RWPE2 (cell line): ENCODE results near the gene PAX9.

Source experiments
- ATAC-seq: fragments of 200-7000 bp; cut with Tn5 transposase; 3 replicates; pipeline ENCODE4 v1.9.1; 2021; ENCODE audit warnings: low read depth
- DNase-seq: peaks from one replicate; pipeline ENCODE4 v3.0.0-alpha.2; 2020; ENCODE audit warnings: low spot score
- H3K27ac ChIP-seq: fragments of 450-650 bp; 2 replicates; pipeline ENCODE4 v1.5.1; 2017; ENCODE audit warnings: mild to moderate bottlenecking; ENCODE audit not compliant: poor library complexity, severe bottlenecking
- H3K27me3 ChIP-seq: fragments of 250-450 bp; sonication (Bioruptor Pico); 2 replicates; pipeline ENCODE4 v1.5.1; 2021; ENCODE audit warnings: mild to moderate bottlenecking, moderate library complexity; ENCODE audit not compliant: insufficient read depth, poor library complexity, severe bottlenecking
- H3K36me3 ChIP-seq: fragments of 250-450 bp; sonication (Bioruptor Pico); 2 replicates; pipeline ENCODE4 v1.5.1; 2020; ENCODE audit warnings: low read depth, mild to moderate bottlenecking, moderate library complexity
- H3K4me1 ChIP-seq: fragments of 250-450 bp; sonication (Bioruptor Pico); 2 replicates; pipeline ENCODE4 v1.5.1; 2021; ENCODE audit warnings: mild to moderate bottlenecking, moderate library complexity; ENCODE audit not compliant: insufficient read depth, poor library complexity, severe bottlenecking
- H3K4me3 ChIP-seq: fragments of 250-450 bp; sonication (Bioruptor Pico); 2 replicates; pipeline ENCODE4 v1.5.1; 2021; ENCODE audit warnings: mild to moderate bottlenecking, moderate library complexity; ENCODE audit not compliant: severe bottlenecking
- H3K9me3 ChIP-seq: fragments of 250-450 bp; sonication (Bioruptor Pico); 2 replicates; pipeline ENCODE4 v1.5.1; 2021; ENCODE audit warnings: mild to moderate bottlenecking, moderate library complexity; ENCODE audit not compliant: severe bottlenecking
- TF ChIP-seq, protein P1 (sequence below): fragments of 450-650 bp; IDR thresholded peaks from one replicate; pipeline ENCODE4 v1.5.1; 2017; ENCODE audit warnings: mild to moderate bottlenecking, moderate library complexity; ENCODE audit not compliant: poor library complexity, severe bottlenecking

Gene PAX9

DNA sequence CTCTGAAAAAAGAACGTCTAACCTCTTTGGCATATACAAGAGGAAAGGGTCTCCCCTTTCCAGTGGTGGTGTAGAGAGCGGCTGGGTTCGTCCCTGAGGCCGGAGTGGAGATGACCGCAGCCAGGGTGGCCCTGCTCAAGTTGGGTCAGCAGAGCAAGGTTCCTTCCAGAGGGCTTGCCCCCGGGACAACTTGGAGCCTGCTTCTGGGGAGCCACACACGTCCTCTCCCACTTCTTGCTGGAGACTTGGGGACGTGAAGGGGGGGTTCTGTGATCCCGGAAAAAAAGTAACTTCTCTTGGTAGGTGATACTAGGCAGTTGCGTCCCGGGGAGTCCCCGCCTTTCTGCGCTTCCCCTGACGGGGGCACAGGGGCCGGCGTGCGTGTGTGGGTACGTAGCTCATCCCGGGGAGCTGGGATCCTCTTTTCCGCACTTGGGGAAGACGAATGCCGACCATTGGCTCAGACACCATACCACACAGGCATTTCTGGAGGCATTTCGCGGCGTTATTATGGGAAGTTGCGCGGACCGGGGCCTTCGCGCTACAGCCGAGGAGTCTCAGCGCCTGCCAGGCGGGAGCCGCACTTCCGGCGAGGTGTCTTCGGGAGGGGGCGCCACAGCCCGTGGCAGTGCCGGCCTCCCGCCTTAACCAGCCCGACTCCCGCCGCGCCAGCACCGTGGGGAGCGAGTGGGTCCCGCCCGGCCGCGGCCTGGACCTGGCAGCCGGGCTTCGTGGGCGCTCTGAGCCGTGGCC is 14.8 kb upstream of the PAX9 start:
- Histone ChIP-seq H3K4me1 (no peaks in the 10 kb centered on the region), H3K27me3 (peaks cover 43% of the 10 kb centered on the region), H3K9me3 (no peaks in the 10 kb centered on the region), H3K27ac (no peak overlapping the region), H3K4me3 (no peak overlapping the region), H3K36me3 (no peaks in the 10 kb centered on the region)
- DNase-seq (no peak), ATAC-seq (0 out of 3 replicates have a peak, but pooled peaks have one; percentile 7)
- TF ChIP-seq, protein P1, sequence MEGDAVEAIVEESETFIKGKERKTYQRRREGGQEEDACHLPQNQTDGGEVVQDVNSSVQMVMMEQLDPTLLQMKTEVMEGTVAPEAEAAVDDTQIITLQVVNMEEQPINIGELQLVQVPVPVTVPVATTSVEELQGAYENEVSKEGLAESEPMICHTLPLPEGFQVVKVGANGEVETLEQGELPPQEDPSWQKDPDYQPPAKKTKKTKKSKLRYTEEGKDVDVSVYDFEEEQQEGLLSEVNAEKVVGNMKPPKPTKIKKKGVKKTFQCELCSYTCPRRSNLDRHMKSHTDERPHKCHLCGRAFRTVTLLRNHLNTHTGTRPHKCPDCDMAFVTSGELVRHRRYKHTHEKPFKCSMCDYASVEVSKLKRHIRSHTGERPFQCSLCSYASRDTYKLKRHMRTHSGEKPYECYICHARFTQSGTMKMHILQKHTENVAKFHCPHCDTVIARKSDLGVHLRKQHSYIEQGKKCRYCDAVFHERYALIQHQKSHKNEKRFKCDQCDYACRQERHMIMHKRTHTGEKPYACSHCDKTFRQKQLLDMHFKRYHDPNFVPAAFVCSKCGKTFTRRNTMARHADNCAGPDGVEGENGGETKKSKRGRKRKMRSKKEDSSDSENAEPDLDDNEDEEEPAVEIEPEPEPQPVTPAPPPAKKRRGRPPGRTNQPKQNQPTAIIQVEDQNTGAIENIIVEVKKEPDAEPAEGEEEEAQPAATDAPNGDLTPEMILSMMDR, result no peak

DNA sequence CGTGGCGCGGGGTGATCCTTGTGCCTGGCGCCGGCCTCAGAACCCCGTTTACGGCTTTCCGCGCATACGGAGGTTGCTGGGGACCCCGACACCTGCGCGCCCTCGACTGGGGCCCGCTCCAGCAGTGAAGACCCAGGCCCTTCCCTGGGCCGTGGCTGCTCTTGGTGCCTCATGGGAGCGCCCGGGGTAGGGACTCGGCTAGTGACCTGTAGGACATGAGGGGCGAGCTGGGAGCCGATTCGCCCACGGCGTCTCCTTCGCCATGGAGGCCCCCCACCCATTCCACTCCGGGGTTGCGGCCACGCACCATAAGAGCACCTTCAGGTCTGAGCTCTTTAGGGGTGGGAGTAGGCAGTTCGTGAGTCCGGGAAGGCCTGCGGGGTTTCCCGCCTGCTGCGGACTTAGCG is 14.2 kb upstream of the PAX9 start:
- Histone ChIP-seq H3K27ac (no peak overlapping the region), H3K9me3 (no peaks in the 10 kb centered on the region), H3K27me3 (peaks cover 37% of the 10 kb centered on the region), H3K4me3 (peak overlapping the region; percentile 33), H3K4me1 (no peaks in the 10 kb centered on the region), H3K36me3 (no peaks in the 10 kb centered on the region)
- TF ChIP-seq, protein P1, result no peak
- no peak for DNase-seq
- no peak for ATAC-seq

- no peak for DNase-seq
- peaks cover 36% of the 10 kb centered on the region for H3K27me3 ChIP-seq
- peak; percentile 77 for ATAC-seq
- H3K27ac ChIP-seq, result no peak overlapping the region
- no peaks in the 10 kb centered on the region for H3K9me3 ChIP-seq
- H3K4me3 ChIP-seq, result peak overlapping the region; percentile 33
- TF ChIP-seq, protein P1, result peak; percentile 84
- H3K4me1 ChIP-seq, result no peaks in the 10 kb centered on the region
- no peaks in the 10 kb centered on the region for H3K36me3 ChIP-seq
Measured at GRCh38 chr14:36647824-36648753, 13.6 kb upstream of the PAX9 start.

DNA sequence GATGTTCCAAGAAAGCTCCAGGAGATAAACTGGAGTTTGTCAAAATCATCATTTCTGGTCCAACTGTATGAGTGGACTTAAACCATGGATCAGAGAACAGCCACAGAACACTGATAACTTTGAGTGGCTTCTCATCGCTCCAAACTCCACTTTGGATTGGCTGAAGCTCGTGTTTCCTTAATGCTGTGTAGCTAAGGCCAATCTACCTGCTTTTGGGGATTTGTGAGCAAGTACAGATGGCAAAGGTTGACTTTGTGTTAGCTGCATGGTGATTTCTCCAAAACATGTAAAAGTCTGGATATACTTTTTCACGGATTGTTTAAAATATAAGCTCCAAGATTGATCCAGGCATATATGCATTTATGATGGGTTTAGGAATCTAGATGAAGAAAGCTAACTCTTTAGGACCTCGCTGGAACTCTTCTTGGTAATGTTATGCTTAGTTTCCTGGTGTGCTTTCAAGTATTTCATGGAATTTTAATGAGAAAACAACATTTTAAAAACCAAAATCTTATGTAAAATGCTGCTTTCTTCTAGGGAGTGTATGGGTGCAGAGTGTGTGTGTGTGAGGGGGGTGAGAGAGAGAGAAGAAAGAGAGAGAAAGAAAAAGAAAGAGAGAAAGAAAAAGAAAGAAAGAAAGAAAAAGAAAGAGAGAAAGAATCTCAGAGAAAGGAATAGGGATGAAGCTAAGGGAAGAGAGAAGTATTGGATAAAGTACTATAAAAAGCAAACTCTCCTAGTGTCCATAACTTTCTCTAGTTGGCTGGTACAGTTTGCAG is 11.6 kb upstream of the PAX9 start:
- DNase-seq, result no peak
- no peak for ATAC-seq
- Histone ChIP-seq H3K36me3 (no peaks in the 10 kb centered on the region), H3K4me3 (no peak overlapping the region), H3K9me3 (no peaks in the 10 kb centered on the region), H3K27me3 (peaks cover 36% of the 10 kb centered on the region), H3K27ac (no peak overlapping the region), H3K4me1 (no peaks in the 10 kb centered on the region)
- TF ChIP-seq, protein P1, result no peak
